Mucosa of descending colon (tissue), 3 donors: ENCODE results near the gene OTOS. TPM values are rescaled to one million over a fixed set of nuclear protein-coding genes. Genes with fewer than 3 reads are reported as not detected.

Experiments
- ATAC-seq: fragments of 200-7000 bp; cut with Tn5 transposase; one replicate; pipeline ENCODE4 v1.9.1; 2020; ENCODE audit warnings: mild to moderate bottlenecking, moderate library complexity
- DNase-seq, 3 donors: peaks; one replicate each; pipeline ENCODE4 v3.0.0-alpha.2; 2020
- H3K36me3 ChIP-seq: fragments of 200-600 bp; one replicate; pipeline ENCODE4 v1.8.0; 2021; ENCODE audit warnings: low read depth, mild to moderate bottlenecking
- H3K4me1 ChIP-seq: fragments of 200-600 bp; one replicate; pipeline ENCODE4 v1.8.0; 2021; ENCODE audit warnings: low read depth, mild to moderate bottlenecking
- H3K4me3 ChIP-seq: fragments of 200-600 bp; one replicate; pipeline ENCODE4 v1.8.0; 2021; ENCODE audit warnings: mild to moderate bottlenecking
- H3K9me3 ChIP-seq: fragments of 200-600 bp; one replicate; pipeline ENCODE4 v1.8.0; 2021; ENCODE audit warnings: mild to moderate bottlenecking
- intact Hi-C, 2 donors: fragments of 100-400 bp; cut with DNase I in 1 of 2; cut with micrococcal nuclease in 1 of 2; formaldehyde crosslinking; loops; one replicate each; pipeline versions ENCODE4 v1.11.0 to v1.11.1; 2022; cut with DNase I, micrococcal nuclease
- total RNA-seq, 3 donors: library from RNA; stranded (reverse); fragmentation: NEBNext Ultra II Directional in 2 of 3; extraction: Animal tissue kit (Norgen Biotek cat#: 25700) in 2 of 3; gene quantifications; one replicate each; pipeline versions ENCODE4 v1.2.1 to v1.2.4, GENCODE V29; 2021 to 2023
- TF ChIP-seq, protein P1 (sequence below): fragments of 200-600 bp; IDR thresholded peaks from one replicate; pipeline ENCODE4 v1.8.0; 2022; ENCODE audit warnings: antibody characterized with exemption, mild to moderate bottlenecking
- donor health status: DM: no; HTN: no; CAD: no; lungs with moderate emphysema.
- donor health status: DM: no; HTN: no; CAD: no.
- donor health status: DM: no; HTN: yes; CAD: no.

OTOS gene
- total RNA-seq, 3 donors from 2014 or later, result not detected

DNA sequence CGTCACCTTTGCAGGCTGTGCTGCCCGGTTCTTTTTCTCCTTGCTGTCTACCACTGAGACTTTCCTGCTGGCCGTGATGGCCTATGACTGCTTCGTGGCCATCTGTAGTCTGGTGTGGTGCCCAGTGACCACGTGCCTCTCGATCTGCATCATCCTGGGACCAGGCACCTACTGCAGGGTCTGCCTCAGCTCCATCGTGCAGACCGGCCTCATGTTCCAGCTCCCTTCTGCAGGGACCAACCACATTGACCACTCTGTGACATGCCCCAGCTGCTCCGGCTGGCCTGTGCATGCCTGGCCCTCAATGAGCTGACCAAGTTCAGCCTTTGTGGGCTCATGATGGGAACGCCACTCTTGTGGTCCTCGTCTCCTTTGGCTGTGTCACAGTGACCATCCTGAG lies 31.1 kb downstream of the OTOS start:
- DNase-seq, result no peak
- Histone ChIP-seq H3K36me3 (no peaks in the 10 kb centered on the region), H3K9me3 (no peaks in the 10 kb centered on the region), H3K4me1 (no peaks in the 10 kb centered on the region), H3K4me3 (no peak overlapping the region)
- intact Hi-C loops, result no loop called here
- TF ChIP-seq, protein P1, sequence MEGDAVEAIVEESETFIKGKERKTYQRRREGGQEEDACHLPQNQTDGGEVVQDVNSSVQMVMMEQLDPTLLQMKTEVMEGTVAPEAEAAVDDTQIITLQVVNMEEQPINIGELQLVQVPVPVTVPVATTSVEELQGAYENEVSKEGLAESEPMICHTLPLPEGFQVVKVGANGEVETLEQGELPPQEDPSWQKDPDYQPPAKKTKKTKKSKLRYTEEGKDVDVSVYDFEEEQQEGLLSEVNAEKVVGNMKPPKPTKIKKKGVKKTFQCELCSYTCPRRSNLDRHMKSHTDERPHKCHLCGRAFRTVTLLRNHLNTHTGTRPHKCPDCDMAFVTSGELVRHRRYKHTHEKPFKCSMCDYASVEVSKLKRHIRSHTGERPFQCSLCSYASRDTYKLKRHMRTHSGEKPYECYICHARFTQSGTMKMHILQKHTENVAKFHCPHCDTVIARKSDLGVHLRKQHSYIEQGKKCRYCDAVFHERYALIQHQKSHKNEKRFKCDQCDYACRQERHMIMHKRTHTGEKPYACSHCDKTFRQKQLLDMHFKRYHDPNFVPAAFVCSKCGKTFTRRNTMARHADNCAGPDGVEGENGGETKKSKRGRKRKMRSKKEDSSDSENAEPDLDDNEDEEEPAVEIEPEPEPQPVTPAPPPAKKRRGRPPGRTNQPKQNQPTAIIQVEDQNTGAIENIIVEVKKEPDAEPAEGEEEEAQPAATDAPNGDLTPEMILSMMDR, result no peak
- no peak for ATAC-seq

DNA sequence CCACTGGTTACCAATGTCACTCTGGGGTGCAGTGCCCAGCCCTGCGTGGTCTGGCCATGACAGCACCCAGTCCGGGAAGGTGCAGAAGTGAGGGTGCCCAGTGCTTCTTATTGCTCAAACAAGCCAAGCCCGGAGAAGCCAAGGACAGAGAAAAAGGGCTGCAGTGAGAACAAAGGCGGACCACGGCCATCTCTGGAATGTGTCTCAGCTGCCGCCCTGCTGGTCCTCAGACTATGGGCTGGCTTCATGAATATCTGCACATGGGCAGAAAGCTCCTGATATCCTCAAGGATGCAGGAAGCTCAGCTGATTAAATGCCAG lies 33.0 kb downstream of the OTOS start:
- intact Hi-C loops, result no loop called here
- ATAC-seq, result no peak
- TF ChIP-seq, protein P1, result no peak

DNA sequence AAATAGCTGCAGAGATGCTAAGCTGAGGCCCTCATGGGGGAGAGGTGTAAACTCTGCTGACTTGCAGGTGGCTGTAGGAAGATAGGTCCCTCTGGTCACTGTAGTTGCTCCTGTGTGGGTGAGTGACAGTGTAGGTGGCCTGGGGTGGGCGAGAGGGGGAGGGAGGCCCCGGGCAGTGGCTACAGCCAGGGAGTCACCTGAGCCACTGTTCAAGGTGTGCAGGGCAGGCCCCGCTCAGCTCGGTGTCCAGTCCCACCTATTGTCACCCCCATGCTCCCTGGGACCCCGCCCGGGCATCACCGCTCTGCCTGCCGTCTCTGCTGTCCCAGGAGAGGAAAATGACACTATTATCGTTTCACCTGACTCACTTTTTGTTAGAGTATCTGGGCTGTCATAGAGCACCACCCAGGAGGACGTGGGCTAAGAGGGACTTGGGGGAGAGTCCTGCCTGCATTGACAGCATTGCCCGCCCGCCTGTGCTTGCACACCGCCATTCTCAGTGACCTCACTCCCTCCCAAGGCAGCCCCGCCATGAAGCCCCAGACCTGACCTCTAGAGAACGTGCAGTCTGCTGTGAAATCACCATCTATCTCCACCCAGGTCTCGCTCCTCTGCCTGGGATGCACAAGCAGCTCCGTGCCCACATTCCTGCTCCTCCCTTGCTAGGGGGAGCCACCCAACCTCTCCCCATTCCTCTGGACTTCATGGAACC lies 33.5 kb downstream of the OTOS start:
- no peaks in the 10 kb centered on the region for H3K4me1 ChIP-seq
- no peak for ATAC-seq
- TF ChIP-seq, protein P1, result no peak
- intact Hi-C loops, result no loop called here
- no peak for DNase-seq
- no peaks in the 10 kb centered on the region for H3K9me3 ChIP-seq
- H3K36me3 ChIP-seq, result no peaks in the 10 kb centered on the region
- H3K4me3 ChIP-seq, result no peak overlapping the region

More for the DNA sequence above, 33.0 kb downstream of the OTOS start:
- no peak overlapping the region for H3K4me3 ChIP-seq
- no peaks in the 10 kb centered on the region for H3K4me1 ChIP-seq
- no peaks in the 10 kb centered on the region for H3K9me3 ChIP-seq
- no peaks in the 10 kb centered on the region for H3K36me3 ChIP-seq
- DNase-seq, result no peak

DNA sequence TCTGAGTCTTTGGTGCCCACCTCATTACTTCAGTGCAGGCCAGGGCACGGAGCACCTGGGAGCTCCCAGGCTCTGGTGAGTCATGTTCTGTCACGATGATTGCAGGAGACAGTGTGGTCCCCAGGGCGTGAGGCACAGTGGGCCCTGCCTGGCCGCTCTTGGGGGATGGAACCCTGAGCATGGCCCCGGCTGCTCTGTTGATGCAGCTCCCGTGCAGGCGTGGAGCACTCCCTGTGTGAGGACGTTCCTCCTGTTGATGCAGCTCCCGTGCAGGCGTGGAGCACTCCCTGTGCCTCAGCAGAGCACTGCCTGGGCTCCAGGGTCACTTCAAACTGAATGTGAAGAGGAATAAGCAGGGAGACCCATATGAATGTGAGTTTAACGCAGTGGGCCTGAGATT lies 34.5 kb downstream of the OTOS start:
- ATAC-seq (no peak), DNase-seq (no peak)
- H3K4me3 ChIP-seq, result no peak overlapping the region
- H3K9me3 ChIP-seq, result no peaks in the 10 kb centered on the region
- H3K36me3 ChIP-seq, result no peaks in the 10 kb centered on the region
- TF ChIP-seq, protein P1, result no peak
- intact Hi-C loops, result no loop called here
- no peaks in the 10 kb centered on the region for H3K4me1 ChIP-seq

DNA sequence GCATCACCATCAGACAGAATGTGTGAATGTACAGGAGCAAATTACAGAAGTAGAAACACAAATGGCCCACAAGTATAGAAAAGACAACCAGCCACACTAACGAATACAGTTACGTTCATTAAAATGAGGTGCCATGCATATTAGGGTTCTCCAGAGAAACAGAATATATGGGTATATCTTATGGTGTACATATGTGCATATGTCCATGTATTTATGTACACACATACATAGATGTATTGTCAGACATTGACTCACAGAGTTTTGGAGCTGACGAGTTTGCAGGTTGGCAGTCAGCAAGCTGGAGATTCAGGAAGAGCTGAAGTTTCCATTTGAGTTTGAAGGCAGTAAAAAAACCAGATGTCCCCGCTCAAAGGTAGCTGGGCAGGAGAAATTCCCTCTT lies 37.3 kb downstream of the OTOS start:
- intact Hi-C loops, result no loop called here
- no peaks in the 10 kb centered on the region for H3K9me3 ChIP-seq
- no peak for DNase-seq
- no peak overlapping the region for H3K4me3 ChIP-seq
- TF ChIP-seq, protein P1, result no peak
- H3K36me3 ChIP-seq, result no peaks in the 10 kb centered on the region
- no peaks in the 10 kb centered on the region for H3K4me1 ChIP-seq
- ATAC-seq, result no peak

DNA sequence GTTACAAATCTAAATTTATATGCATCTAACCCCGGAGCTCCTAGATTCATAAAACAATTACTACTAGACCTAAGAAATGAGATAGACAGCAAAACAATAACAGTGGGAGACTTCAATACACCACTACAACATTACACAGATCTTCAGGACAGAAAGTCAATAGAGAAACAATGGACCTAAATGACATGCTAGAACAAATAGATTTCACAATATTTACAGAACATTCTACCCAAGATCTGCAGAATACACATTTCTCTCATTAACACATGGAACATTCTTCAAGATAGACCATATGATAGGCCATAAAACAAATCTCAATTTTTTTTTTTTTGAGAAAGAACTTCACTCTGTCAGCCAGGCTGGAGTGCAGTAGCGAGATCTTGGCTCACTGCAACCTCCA lies 42.1 kb downstream of the OTOS start:
- no peaks in the 10 kb centered on the region for H3K36me3 ChIP-seq
- H3K4me1 ChIP-seq, result no peaks in the 10 kb centered on the region
- H3K9me3 ChIP-seq, result no peaks in the 10 kb centered on the region
- TF ChIP-seq, protein P1, result no peak
- no peak overlapping the region for H3K4me3 ChIP-seq
- no peak for ATAC-seq
- no peak for DNase-seq
- intact Hi-C loops, result no loop called here
